ENCODE results near the gene ANKRD22.

ANKRD22 gene

GRCh38 chr10:88851706-88852105 is at the start of gene ANKRD22:
ANKRD22 (minus strand) TSS chr10:88851844; CDS start chr10:88851607, 237 bp downstream.
- no peak for DNase-seq (ENCODE audit: low spot score)

- no peak for DNase-seq (ENCODE audit: low spot score)
These were observed 48.2 kb upstream of the ANKRD22 start for GRCh38 chr10:88899886-88900285.

- no peak for DNase-seq (ENCODE audit: low spot score)
These were observed 47.1 kb upstream of the ANKRD22 start for GRCh38 chr10:88898727-88899126.

- DNase-seq (ENCODE audit: low spot score), result no peak
These were observed 45.6 kb upstream of the ANKRD22 start for GRCh38 chr10:88896994-88897853.

- no peak for DNase-seq (ENCODE audit: low spot score)
These were observed 44.8 kb upstream of the ANKRD22 start for GRCh38 chr10:88896372-88896993.

- DNase-seq (ENCODE audit: low spot score), result no peak
These were observed 43.6 kb upstream of the ANKRD22 start for GRCh38 chr10:88895250-88895649.

GRCh38 chr10:88893611-88894010 is 42.0 kb upstream of the ANKRD22 start:
- no peak for DNase-seq (ENCODE audit: low spot score)

- DNase-seq (ENCODE audit: low spot score), result no peak
These were observed 40.8 kb upstream of the ANKRD22 start for GRCh38 chr10:88892222-88892967.

- no peak for DNase-seq (ENCODE audit: low spot score)
These were observed 39.2 kb upstream of the ANKRD22 start for GRCh38 chr10:88890681-88891381.

GRCh38 chr10:88889559-88890337 is 38.1 kb upstream of the ANKRD22 start:
- no peak for DNase-seq (ENCODE audit: low spot score)

- DNase-seq (ENCODE audit: low spot score), result no peak
These were observed 37.3 kb upstream of the ANKRD22 start for GRCh38 chr10:88888810-88889445.

GRCh38 chr10:88886557-88886956 is 34.9 kb upstream of the ANKRD22 start:
- peak; percentile 39 for DNase-seq (ENCODE audit: low spot score)

- peak; percentile 21 for DNase-seq (ENCODE audit: low spot score)
These were observed 31.8 kb upstream of the ANKRD22 start for GRCh38 chr10:88883448-88883809.

- peak; percentile 95 for DNase-seq (ENCODE audit: low spot score)
These were observed 31.2 kb upstream of the ANKRD22 start for GRCh38 chr10:88882646-88883447.

GRCh38 chr10:88881922-88882645 is 30.4 kb upstream of the ANKRD22 start:
- peak; percentile 70 for DNase-seq (ENCODE audit: low spot score)

GRCh38 chr10:88881320-88881719 is 29.7 kb upstream of the ANKRD22 start:
- peak; percentile 62 for DNase-seq (ENCODE audit: low spot score)

- peak; percentile 90 for DNase-seq (ENCODE audit: low spot score)
These were observed 28.8 kb upstream of the ANKRD22 start for GRCh38 chr10:88880282-88881076.

- DNase-seq (ENCODE audit: low spot score), result peak; percentile 68
These were observed 28.1 kb upstream of the ANKRD22 start, which contains the start of gene STAMBPL1 for GRCh38 chr10:88879534-88880281. STAMBPL1 (plus strand) TSS chr10:88880245; CDS start chr10:88901709, 21,464 bp downstream.
